ENCODE results near the gene PLEKHG4B.

Gene PLEKHG4B

DNA sequence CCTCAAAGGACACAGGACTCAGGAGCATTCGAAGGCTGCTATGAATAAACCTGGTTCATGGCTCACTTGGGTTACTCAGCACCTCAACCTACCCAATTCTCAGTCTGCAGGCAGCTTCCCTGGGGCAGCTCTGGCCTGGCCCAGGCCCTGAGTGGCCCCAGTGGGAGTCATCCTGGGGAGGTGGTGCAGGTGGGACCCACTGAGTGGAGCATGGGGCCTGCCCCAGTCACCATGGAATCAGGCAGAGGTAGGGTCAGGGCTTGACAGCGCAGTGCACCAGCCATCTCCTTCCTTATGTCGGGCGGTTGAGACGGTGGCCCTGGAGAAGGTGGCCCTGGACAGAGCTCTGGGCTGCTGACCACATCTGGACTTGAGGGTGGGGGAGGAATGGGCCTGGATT, 19.2 kb downstream of the PLEKHG4B start:
- TF ChIP-seq CTCF (IDR thresholded peaks at IDR 0.05; ENCODE audit: control insufficient read depth, extremely low read depth, insufficient read depth) = no peak
- H3K4me3 ChIP-seq (ENCODE audit: low read depth, low read length) = no peak overlapping the region
- DNase-seq (ENCODE audit: low read depth) = no peak

- no peak for DNase-seq (ENCODE audit: low read depth)
- H3K4me3 ChIP-seq (ENCODE audit: low read depth, low read length) = no peak overlapping the region
- no peak for TF ChIP-seq CTCF (IDR thresholded peaks at IDR 0.05; ENCODE audit: control insufficient read depth, extremely low read depth, insufficient read depth)
These were observed 27.6 kb downstream of the PLEKHG4B start for GRCh38 chr5:119486-120097.

GRCh38 chr5:121432-121831, 29.5 kb downstream of the PLEKHG4B start:
- H3K4me3 ChIP-seq (ENCODE audit: low read depth, low read length) = no peak overlapping the region
- DNase-seq (ENCODE audit: low read depth) = no peak
- TF ChIP-seq CTCF (IDR thresholded peaks at IDR 0.05; ENCODE audit: control insufficient read depth, extremely low read depth, insufficient read depth) = no peak

DNA sequence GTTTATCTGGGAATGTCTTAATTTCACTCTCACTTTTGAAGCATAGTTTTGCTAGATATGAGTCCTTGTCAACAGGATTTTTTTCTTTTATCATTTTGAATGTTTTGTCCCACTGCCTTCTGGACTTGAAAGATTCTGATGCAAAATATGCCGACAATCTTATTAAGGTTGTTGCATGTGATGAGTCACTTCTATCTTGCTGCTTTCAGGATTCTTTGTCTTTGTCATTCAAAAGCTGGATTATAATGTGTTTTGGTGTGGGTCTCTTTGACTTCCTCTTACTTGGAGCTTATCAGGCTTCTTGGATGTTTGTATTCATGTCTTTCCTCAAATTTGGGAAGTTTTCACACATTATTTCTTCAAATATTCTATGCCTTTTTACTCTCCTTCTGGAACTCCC, 33.8 kb downstream of the PLEKHG4B start:
- H3K4me3 ChIP-seq (ENCODE audit: low read depth, low read length) = no peak overlapping the region
- no peak for TF ChIP-seq CTCF (IDR thresholded peaks at IDR 0.05; ENCODE audit: control insufficient read depth, extremely low read depth, insufficient read depth)
- DNase-seq (ENCODE audit: low read depth) = no peak

DNA sequence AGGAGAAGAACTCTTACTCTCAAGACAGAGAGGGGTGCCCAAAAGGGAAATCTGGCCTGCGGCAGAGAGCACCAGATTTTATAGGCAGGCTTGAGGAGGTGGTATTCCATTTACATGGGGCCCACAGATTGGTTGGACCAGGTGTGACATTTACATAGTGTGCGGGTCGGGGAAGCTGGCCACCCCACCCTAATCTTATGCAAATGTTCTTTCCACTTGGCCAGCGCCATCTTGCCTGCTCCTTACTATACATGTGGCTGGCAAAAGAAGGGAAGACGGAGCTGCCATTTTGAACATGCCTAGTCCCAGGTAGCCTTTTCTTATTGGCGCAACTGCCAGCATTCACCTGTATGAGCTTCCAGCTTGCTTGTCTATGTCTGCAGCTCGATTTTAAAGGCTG, 34.8 kb downstream of the PLEKHG4B start:
- no peak overlapping the region for H3K4me3 ChIP-seq (ENCODE audit: low read depth, low read length)
- no peak for TF ChIP-seq CTCF (IDR thresholded peaks at IDR 0.05; ENCODE audit: control insufficient read depth, extremely low read depth, insufficient read depth)
- no peak for DNase-seq (ENCODE audit: low read depth)

DNA sequence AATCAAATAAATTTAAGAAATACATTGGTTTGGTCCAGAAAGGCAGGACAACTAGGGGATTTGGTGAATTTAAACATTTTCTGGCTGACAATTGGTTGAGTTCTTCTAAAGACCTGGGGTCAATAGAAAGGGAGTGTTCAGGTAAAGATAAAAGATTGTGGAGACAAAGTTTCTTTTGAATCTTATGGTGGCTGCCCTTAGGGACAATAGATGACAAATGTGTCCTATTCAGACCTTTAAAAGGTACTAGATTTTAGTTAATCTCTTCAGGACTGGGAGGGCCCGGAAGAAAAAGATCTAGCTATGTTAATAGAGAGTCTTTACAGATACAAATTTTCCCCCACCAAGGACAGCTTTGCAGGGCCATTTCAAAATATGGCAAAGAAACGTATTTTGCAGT, 35.9 kb downstream of the PLEKHG4B start:
- DNase-seq (ENCODE audit: low read depth) = no peak
- no peak overlapping the region for H3K4me3 ChIP-seq (ENCODE audit: low read depth, low read length)
- no peak for TF ChIP-seq CTCF (IDR thresholded peaks at IDR 0.05; ENCODE audit: control insufficient read depth, extremely low read depth, insufficient read depth)

DNA sequence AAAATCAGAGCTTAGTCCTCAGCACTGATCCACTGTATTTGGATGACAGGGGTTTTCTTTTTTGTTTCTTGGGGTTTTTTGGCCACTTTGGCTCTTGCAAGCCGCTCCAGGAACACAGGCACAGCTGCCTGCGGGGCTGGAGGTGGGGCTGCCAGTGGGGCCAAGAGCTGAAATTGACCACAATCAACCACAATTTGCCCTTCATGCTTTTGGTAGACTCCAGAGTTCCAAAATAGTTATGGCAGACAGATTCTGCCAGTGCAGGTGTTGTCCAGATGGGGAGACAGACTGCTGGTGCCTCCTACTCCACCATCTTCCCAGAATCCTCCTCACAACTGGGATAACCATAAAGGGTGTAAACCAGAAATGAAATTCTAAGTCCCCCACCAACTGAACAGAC, 36.5 kb downstream of the PLEKHG4B start:
- TF ChIP-seq CTCF (IDR thresholded peaks at IDR 0.05; ENCODE audit: control insufficient read depth, extremely low read depth, insufficient read depth) = no peak
- H3K4me3 ChIP-seq (ENCODE audit: low read depth, low read length) = no peak overlapping the region
- DNase-seq (ENCODE audit: low read depth) = no peak
